B cell (primary cell): ENCODE data around the gene DLX3.

Experiments
- CTCF ChIP-seq: fragments of 200-600 bp; IDR thresholded peaks from one replicate; pipeline ENCODE4 v1.8.0; 2022; ENCODE audit warnings: antibody characterized with exemption, mild to moderate bottlenecking
- EZH2 ChIP-seq: IDR thresholded peaks from 2 replicates; pipeline ENCODE4 v1.6.1; 2012; ENCODE audit warnings: borderline replicate concordance, low read depth, mild to moderate bottlenecking, moderate library complexity, low read length; ENCODE audit not compliant: insufficient read depth, poor library complexity, severe bottlenecking

GRCh38 chr17:50034498-50035364, 39.7 kb upstream of the DLX3 start:
- TF ChIP-seq EZH2: no peak
- no peak for TF ChIP-seq CTCF
